Activated gamma-delta T cell (primary cell): ENCODE results near the gene CNGA4.

Source experiments
- DNase-seq: peaks from one replicate; lab custom pipeline; 2025; lab: John Stamatoyannopoulos, UW
- total RNA-seq, 2 donors: gene quantifications; one replicate each; lab custom pipeline; 2026; lab: John Stamatoyannopoulos, UW

CNGA4 gene
- total RNA-seq: 0.26 to 0.48 reads per million in 2 donors

GRCh38 chr11:6238902-6239301, at the start of gene CNGA4:
CNGA4 (plus strand) TSS chr11:6239089; CDS start chr11:6239207, 118 bp downstream.
- DNase-seq: no peak

GRCh38 chr11:6191742-6192141, 47.1 kb upstream of the CNGA4 start:
- no peak for DNase-seq

- DNase-seq: no peak
Observed at GRCh38 chr11:6194065-6194581, 44.8 kb upstream of the CNGA4 start.

- no peak for DNase-seq
Observed at GRCh38 chr11:6196396-6196795, 42.5 kb upstream of the CNGA4 start.

GRCh38 chr11:6197466-6198200, 41.3 kb upstream of the CNGA4 start:
- DNase-seq: no peak

- DNase-seq: no peak
Observed at GRCh38 chr11:6199174-6199810, 39.6 kb upstream of the CNGA4 start, which contains the start of gene OR52W1. OR52W1 (plus strand) TSS chr11:6199224; CDS start chr11:6199224, 0 bp downstream.

- no peak for DNase-seq
Observed at GRCh38 chr11:6200975-6201374, 37.9 kb upstream of the CNGA4 start.

- no peak for DNase-seq
Observed at GRCh38 chr11:6201481-6201880, 37.4 kb upstream of the CNGA4 start.

- no peak for DNase-seq
Observed at GRCh38 chr11:6202041-6202440, 36.8 kb upstream of the CNGA4 start.

GRCh38 chr11:6203327-6203726, 35.6 kb upstream of the CNGA4 start:
- no peak for DNase-seq

GRCh38 chr11:6204706-6205105, 34.2 kb upstream of the CNGA4 start:
- DNase-seq: no peak

- DNase-seq: no peak
Observed at GRCh38 chr11:6205366-6205765, 33.5 kb upstream of the CNGA4 start, which contains the start of gene C11orf42. C11orf42 (plus strand) TSS chr11:6205557; CDS start chr11:6205616, 59 bp downstream.

GRCh38 chr11:6206456-6207180, 32.3 kb upstream of the CNGA4 start:
- no peak for DNase-seq

GRCh38 chr11:6209801-6210200, 29.1 kb upstream of the CNGA4 start:
- DNase-seq: no peak

- DNase-seq: no peak
Observed at GRCh38 chr11:6210274-6210955, 28.5 kb upstream of the CNGA4 start.

GRCh38 chr11:6214530-6214929, 24.4 kb upstream of the CNGA4 start:
- no peak for DNase-seq

GRCh38 chr11:6216501-6216900, 22.4 kb upstream of the CNGA4 start:
- no peak for DNase-seq

GRCh38 chr11:6217722-6218121, 21.2 kb upstream of the CNGA4 start:
- DNase-seq: no peak

GRCh38 chr11:6219359-6219758, 19.5 kb upstream of the CNGA4 start:
- no peak for DNase-seq

GRCh38 chr11:6223854-6224253, 15.0 kb upstream of the CNGA4 start:
- DNase-seq: no peak

- DNase-seq: no peak
Observed at GRCh38 chr11:6224421-6224820, 14.5 kb upstream of the CNGA4 start.

- no peak for DNase-seq
Observed at GRCh38 chr11:6225024-6225423, 13.9 kb upstream of the CNGA4 start.
